Thyroid gland (tissue), 4 donors: ENCODE measurements around the gene ARHGAP24. TPM values are rescaled to one million over a fixed set of nuclear protein-coding genes. Genes with fewer than 3 reads are reported as not detected.

Experiments
- DNase-seq, 2 donors: peaks; one replicate each; pipeline ENCODE4 v3.0.0-alpha.2; 2019
- H3K27ac ChIP-seq, 3 donors: fragments of 200-600 bp; sonication (generic); 1 replicate in 2 of 3; 2 replicates in 1 of 3; pipeline ENCODE4 v1.5.1; 2016 to 2019; ENCODE audit warnings: mild to moderate bottlenecking in 1 of 3, moderate library complexity in 1 of 3
- H3K27me3 ChIP-seq: fragments of 200-600 bp; sonication (generic); one replicate; pipeline ENCODE4 v1.5.1; 2019
- H3K36me3 ChIP-seq, 2 donors: fragments of 200-600 bp; sonication (generic); one replicate each; pipeline ENCODE4 v1.5.1; 2016 to 2019
- H3K4me1 ChIP-seq, 2 donors: fragments of 200-600 bp; sonication (generic); one replicate each; pipeline ENCODE4 v1.5.1; 2017 to 2019
- H3K4me3 ChIP-seq, 3 donors: fragments of 200-600 bp; sonication (generic); replicated peaks in 1 of 3; 1 replicate in 2 of 3; 2 replicates in 1 of 3; pipeline ENCODE4 v1.5.1; 2016; ENCODE audit warnings: mild to moderate bottlenecking in 1 of 3
- H3K9me3 ChIP-seq: fragments of 200-600 bp; sonication (generic); one replicate; pipeline ENCODE4 v1.5.1; 2017
- CTCF ChIP-seq, 6 experiments: fragments of 200-600 bp in 3 of 6; fragments of 450-650 bp in 3 of 6; sonication (generic) in 3 of 6; IDR thresholded peaks; one replicate each; pipeline ENCODE4 v1.5.1; 2016 to 2019; ENCODE audit warnings: antibody characterized with exemption in 6 of 6, mild to moderate bottlenecking in 2 of 6, inconsistent platforms in 1 of 6, moderate library complexity in 1 of 6
- POLR2A ChIP-seq, 2 donors: fragments of 450-650 bp; IDR thresholded peaks; one replicate each; pipeline ENCODE4 v1.6.1; 2017; ENCODE audit warnings: antibody characterized with exemption in 2 of 2, mild to moderate bottlenecking in 2 of 2, moderate library complexity in 1 of 2
- WGBS, 2 donors: methylation state at CpG; one replicate each; pipeline ENCODE4 v1.1.5; 2017; 5-methylcytosine and 5-hydroxymethylcytosine counted together
- intact Hi-C: fragments of 100-400 bp; cut with DNase I; formaldehyde crosslinking; loops from one replicate; pipeline ENCODE4 v1.15.1; 2023
- total RNA-seq, 4 donors: library from RNA; depleted of rRNA; stranded (reverse); fragments of >200 nt; gene quantifications; one replicate each; pipeline ENCODE4 v1.2.3, GENCODE V29; 2016

Gene ARHGAP24
- total RNA-seq, 4 donors from 2014 or later: 20.8 to 70.3 (median 52.4) TPM

GRCh38 chr4:85884251-85884650 is 409.3 kb downstream of the ARHGAP24 start:
- Histone ChIP-seq H3K27ac (no peak overlapping the region), H3K4me1 (no peaks in the 10 kb centered on the region), H3K9me3 (no peaks in the 10 kb centered on the region), H3K4me3 (no peak overlapping the region), H3K36me3 (no peaks in the 10 kb centered on the region), H3K27me3 (no peaks in the 10 kb centered on the region)
- no peak for DNase-seq
- WGBS, 2 donors: 66% methylated on average over 2 of the region's 2 CpGs
- intact Hi-C loops: no loop called here
- TF ChIP-seq CTCF (IDR thresholded peaks at IDR 0.05): no peak
- no peak for TF ChIP-seq POLR2A (IDR thresholded peaks at IDR 0.05)

GRCh38 chr4:85886665-85887064 is 411.7 kb downstream of the ARHGAP24 start:
- intact Hi-C loops: no loop called here
- Histone ChIP-seq H3K9me3 (no peaks in the 10 kb centered on the region), H3K27me3 (no peaks in the 10 kb centered on the region), H3K4me3 (no peak overlapping the region), H3K36me3 (no peaks in the 10 kb centered on the region), H3K27ac (no peak overlapping the region), H3K4me1 (no peaks in the 10 kb centered on the region)
- 97 to 99% methylated on average over 1 of the region's 1 CpG for WGBS, 2 donors
- TF ChIP-seq CTCF (IDR thresholded peaks at IDR 0.05) (no peak), POLR2A (IDR thresholded peaks at IDR 0.05) (no peak)
- no peak for DNase-seq

- TF ChIP-seq CTCF (IDR thresholded peaks at IDR 0.05): no peak
- no peak for TF ChIP-seq POLR2A (IDR thresholded peaks at IDR 0.05)
- intact Hi-C loops: no loop called here
- WGBS, 2 donors: 85% methylated on average over 3 of the region's 3 CpGs
Measured at GRCh38 chr4:85889314-85889713, 414.4 kb downstream of the ARHGAP24 start.

GRCh38 chr4:85895755-85896154 is 420.8 kb downstream of the ARHGAP24 start:
- no peaks in the 10 kb centered on the region for H3K27me3 ChIP-seq
- 96 to 97% methylated on average over 3 of the region's 3 CpGs for WGBS, 2 donors
- intact Hi-C loops: no loop called here
- H3K36me3 ChIP-seq: no peaks in the 10 kb centered on the region
- no peak for DNase-seq
- no peak for TF ChIP-seq CTCF (IDR thresholded peaks at IDR 0.05)
- no peak for TF ChIP-seq POLR2A (IDR thresholded peaks at IDR 0.05)
- H3K4me3 ChIP-seq: no peak overlapping the region
- H3K4me1 ChIP-seq: peaks cover 0 to 3% of the 10 kb centered on the region in 2 donors
- H3K9me3 ChIP-seq: no peaks in the 10 kb centered on the region
- H3K27ac ChIP-seq: no peak overlapping the region

More at GRCh38 chr4:85889314-85889713, 414.4 kb downstream of the ARHGAP24 start:
- no peak overlapping the region for H3K27ac ChIP-seq
- H3K4me3 ChIP-seq: no peak overlapping the region
- H3K4me1 ChIP-seq: no peaks in the 10 kb centered on the region
- no peaks in the 10 kb centered on the region for H3K36me3 ChIP-seq
- no peaks in the 10 kb centered on the region for H3K27me3 ChIP-seq
- no peak for DNase-seq
- no peaks in the 10 kb centered on the region for H3K9me3 ChIP-seq

GRCh38 chr4:85898231-85898630 is 423.3 kb downstream of the ARHGAP24 start:
- WGBS, 2 donors: 91 to 92% methylated on average over 4 of the region's 4 CpGs
- intact Hi-C loops: no loop called here
- Histone ChIP-seq H3K4me1 (peaks cover 0 to 3% of the 10 kb centered on the region in 2 donors), H3K36me3 (no peaks in the 10 kb centered on the region), H3K9me3 (no peaks in the 10 kb centered on the region), H3K4me3 (no peak overlapping the region), H3K27me3 (no peaks in the 10 kb centered on the region), H3K27ac (no peak overlapping the region)
- TF ChIP-seq POLR2A (IDR thresholded peaks at IDR 0.05) (no peak), CTCF (IDR thresholded peaks at IDR 0.05) (no peak)
- no peak for DNase-seq
